ENCODE data around the gene SULF2. TPM values are rescaled to one million over a fixed set of nuclear protein-coding genes. Genes with fewer than 3 reads are reported as not detected.
A peak's percentile ranks its signal among the peaks of the same experiment; 100 is the strongest.

The SULF2 gene
- polyA plus RNA-seq, 4 donors = 10.3 to 40.9 (median 22.4) TPM

DNA sequence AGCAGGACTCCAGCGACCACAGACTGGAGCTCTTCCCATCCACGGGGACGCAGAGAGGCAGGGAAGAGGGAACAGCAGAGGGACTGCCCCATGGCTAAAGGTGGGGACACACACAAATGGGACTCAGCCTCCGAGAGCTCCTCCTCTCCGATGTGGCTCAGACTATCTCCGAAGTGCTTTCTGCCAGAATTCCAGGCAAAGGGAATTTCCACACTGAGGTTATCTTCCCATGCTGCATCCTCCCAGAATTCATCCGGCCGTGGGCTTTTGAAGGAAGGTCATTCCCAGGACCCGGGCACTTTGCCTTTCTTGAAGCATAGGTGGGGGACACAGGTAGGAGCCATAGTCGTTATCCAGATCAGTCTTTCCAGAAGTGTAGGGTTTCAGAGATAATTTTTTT is 67.9 kb downstream of the SULF2 start:
- DNase-seq (no peak), FAIRE-seq (no peak)
- WGBS, 3 donors = 75 to 84% (median 80%) methylated on average over 10 of the region's 10 CpGs
- Histone ChIP-seq H3K4me1 (ENCODE audit: control insufficient read depth in 3 of 3, insufficient read depth in 2 of 3, low read depth in 1 of 3, low read length in 2 of 3) (no peaks in the 10 kb centered on the region), H3K27ac (ENCODE audit: low read depth in 1 of 3, low read length in 2 of 3) (no peak overlapping the region), H3K36me3 (ENCODE audit: control insufficient read depth in 3 of 3, insufficient read depth in 2 of 3, low read depth in 1 of 3, low read length in 3 of 3) (peaks cover 0 to 10% (median 0%) of the 10 kb centered on the region in 3 donors), H3K4me3 (ENCODE audit: low read depth in 1 of 3, low read length in 3 of 3) (no peak overlapping the region), H3K9me3 (ENCODE audit: control insufficient read depth in 2 of 2, insufficient read depth in 1 of 2, low read depth in 1 of 2, low read length in 1 of 2) (no peaks in the 10 kb centered on the region), H3K27me3 (ENCODE audit: control insufficient read depth in 3 of 3, insufficient read depth in 3 of 3, low read length in 3 of 3) (no peaks in the 10 kb centered on the region)

- FAIRE-seq = no peak
- Histone ChIP-seq H3K27me3 (ENCODE audit: control insufficient read depth in 3 of 3, insufficient read depth in 3 of 3, low read length in 3 of 3) (no peaks in the 10 kb centered on the region), H3K36me3 (ENCODE audit: control insufficient read depth in 3 of 3, insufficient read depth in 2 of 3, low read depth in 1 of 3, low read length in 3 of 3) (peaks cover 0 to 11% (median 0%) of the 10 kb centered on the region in 3 donors), H3K4me3 (ENCODE audit: low read depth in 1 of 3, low read length in 3 of 3) (no peak overlapping the region), H3K9me3 (ENCODE audit: control insufficient read depth in 2 of 2, insufficient read depth in 1 of 2, low read depth in 1 of 2, low read length in 1 of 2) (no peaks in the 10 kb centered on the region), H3K27ac (ENCODE audit: low read depth in 1 of 3, low read length in 2 of 3) (no peak overlapping the region), H3K4me1 (ENCODE audit: control insufficient read depth in 3 of 3, insufficient read depth in 2 of 3, low read depth in 1 of 3, low read length in 2 of 3) (peaks cover 0 to 6% (median 0%) of the 10 kb centered on the region in 3 donors)
- 75 to 91% (median 86%) methylated on average over 26 of the region's 26 CpGs for WGBS, 3 donors
- DNase-seq = no peak
Measured at GRCh38 chr20:47713878-47714450, 71.3 kb downstream of the SULF2 start.

DNA sequence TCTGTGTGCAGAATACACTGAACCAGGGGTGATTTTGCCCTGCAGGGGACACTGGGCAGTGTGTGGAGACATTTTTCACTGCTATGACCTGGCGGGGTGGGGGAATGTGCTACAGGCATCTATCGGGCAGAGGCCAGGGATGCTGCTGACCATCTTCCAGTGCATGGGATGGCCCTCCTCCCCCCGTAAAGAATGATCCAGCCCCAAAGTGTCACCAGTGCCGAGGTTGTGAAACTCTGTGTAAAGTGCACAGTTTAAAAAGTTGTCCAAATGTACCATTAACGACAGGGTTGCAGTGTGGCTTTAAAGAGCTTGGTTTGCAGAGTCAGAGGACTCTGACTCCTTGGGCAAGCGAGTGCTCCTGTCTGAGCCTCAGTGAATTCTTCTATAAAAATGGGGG is 72.1 kb downstream of the SULF2 start:
- FAIRE-seq = no peak
- 80 to 85% (median 83%) methylated on average over 6 of the region's 6 CpGs for WGBS, 3 donors
- no peaks in the 10 kb centered on the region for H3K9me3 ChIP-seq (ENCODE audit: control insufficient read depth in 2 of 2, insufficient read depth in 1 of 2, low read depth in 1 of 2, low read length in 1 of 2)
- no peak overlapping the region for H3K27ac ChIP-seq (ENCODE audit: low read depth in 1 of 3, low read length in 2 of 3)
- H3K27me3 ChIP-seq (ENCODE audit: control insufficient read depth in 3 of 3, insufficient read depth in 3 of 3, low read length in 3 of 3) = no peaks in the 10 kb centered on the region
- peaks cover 0 to 6% (median 0%) of the 10 kb centered on the region in 3 donors for H3K4me1 ChIP-seq (ENCODE audit: control insufficient read depth in 3 of 3, insufficient read depth in 2 of 3, low read depth in 1 of 3, low read length in 2 of 3)
- no peak for DNase-seq
- H3K4me3 ChIP-seq (ENCODE audit: low read depth in 1 of 3, low read length in 3 of 3) = no peak overlapping the region
- H3K36me3 ChIP-seq (ENCODE audit: control insufficient read depth in 3 of 3, insufficient read depth in 2 of 3, low read depth in 1 of 3, low read length in 3 of 3) = peaks cover 0 to 11% (median 0%) of the 10 kb centered on the region in 3 donors

DNA sequence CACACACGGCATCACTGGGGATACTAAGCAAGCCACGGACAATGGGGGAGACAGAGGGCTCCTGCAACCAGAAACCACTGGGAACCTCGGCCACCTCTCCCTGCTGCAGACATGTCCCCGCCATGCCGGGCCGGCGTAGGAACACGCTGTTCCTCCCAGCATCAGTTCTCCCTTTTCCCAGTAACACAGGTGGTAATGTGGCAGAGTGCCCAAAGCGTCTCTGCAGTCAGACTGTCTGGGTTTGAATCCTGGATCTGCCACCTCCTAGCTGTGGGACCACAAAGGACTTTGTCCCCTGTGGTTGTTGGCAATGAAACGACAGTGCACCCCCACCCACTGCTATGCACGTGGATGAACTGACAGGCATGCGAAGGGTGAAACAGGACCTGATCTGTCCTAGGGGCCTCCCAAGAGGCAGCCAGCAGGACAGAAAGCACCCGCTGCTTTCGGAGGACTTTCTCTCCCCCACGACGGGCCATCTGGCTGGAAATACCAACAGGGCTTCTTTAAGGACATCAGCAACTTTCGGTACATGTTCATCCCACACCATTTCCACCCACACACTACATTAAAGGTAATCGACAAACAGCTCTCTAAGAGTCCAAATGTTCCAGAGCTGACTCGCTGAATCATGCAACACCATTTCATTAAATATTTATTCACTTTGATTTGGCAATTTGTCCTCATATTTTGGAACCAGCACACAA is 74.1 kb downstream of the SULF2 start:
- FAIRE-seq (no peak), DNase-seq (peak; percentile 61 to 64)
- H3K27ac ChIP-seq (ENCODE audit: low read depth in 1 of 3, low read length in 2 of 3) = no peak overlapping the region
- H3K4me1 ChIP-seq (ENCODE audit: control insufficient read depth in 3 of 3, insufficient read depth in 2 of 3, low read depth in 1 of 3, low read length in 2 of 3) = peaks cover 0 to 6% (median 0%) of the 10 kb centered on the region in 3 donors
- H3K36me3 ChIP-seq (ENCODE audit: control insufficient read depth in 3 of 3, insufficient read depth in 2 of 3, low read depth in 1 of 3, low read length in 3 of 3) = peaks cover 0 to 10% (median 0%) of the 10 kb centered on the region in 3 donors
- H3K9me3 ChIP-seq (ENCODE audit: control insufficient read depth in 2 of 2, insufficient read depth in 1 of 2, low read depth in 1 of 2, low read length in 1 of 2) = no peaks in the 10 kb centered on the region
- H3K27me3 ChIP-seq (ENCODE audit: control insufficient read depth in 3 of 3, insufficient read depth in 3 of 3, low read length in 3 of 3) = no peaks in the 10 kb centered on the region
- no peak overlapping the region for H3K4me3 ChIP-seq (ENCODE audit: low read depth in 1 of 3, low read length in 3 of 3)
- 13 to 55% (median 24%) methylated on average over 19 of the region's 19 CpGs for WGBS, 3 donors

- Histone ChIP-seq H3K9me3 (ENCODE audit: control insufficient read depth in 2 of 2, insufficient read depth in 1 of 2, low read depth in 1 of 2, low read length in 1 of 2) (no peaks in the 10 kb centered on the region), H3K4me1 (ENCODE audit: control insufficient read depth in 3 of 3, insufficient read depth in 2 of 3, low read depth in 1 of 3, low read length in 2 of 3) (peaks cover 0 to 6% (median 0%) of the 10 kb centered on the region in 3 donors), H3K27ac (ENCODE audit: low read depth in 1 of 3, low read length in 2 of 3) (no peak overlapping the region), H3K4me3 (ENCODE audit: low read depth in 1 of 3, low read length in 3 of 3) (no peak overlapping the region), H3K27me3 (ENCODE audit: control insufficient read depth in 3 of 3, insufficient read depth in 3 of 3, low read length in 3 of 3) (no peaks in the 10 kb centered on the region), H3K36me3 (ENCODE audit: control insufficient read depth in 3 of 3, insufficient read depth in 2 of 3, low read depth in 1 of 3, low read length in 3 of 3) (peaks cover 0 to 10% (median 0%) of the 10 kb centered on the region in 3 donors)
- 55 to 61% (median 60%) methylated on average over 10 of the region's 10 CpGs for WGBS, 3 donors
- no peak for DNase-seq
- FAIRE-seq = no peak
Measured at GRCh38 chr20:47710665-47711045, 74.6 kb downstream of the SULF2 start.

GRCh38 chr20:47708953-47709833 is 76.1 kb downstream of the SULF2 start:
- Histone ChIP-seq H3K4me1 (ENCODE audit: control insufficient read depth in 3 of 3, insufficient read depth in 2 of 3, low read depth in 1 of 3, low read length in 2 of 3) (peaks cover 0 to 6% (median 0%) of the 10 kb centered on the region in 3 donors), H3K4me3 (ENCODE audit: low read depth in 1 of 3, low read length in 3 of 3) (no peak overlapping the region), H3K27ac (ENCODE audit: low read depth in 1 of 3, low read length in 2 of 3) (no peak overlapping the region), H3K27me3 (ENCODE audit: control insufficient read depth in 3 of 3, insufficient read depth in 3 of 3, low read length in 3 of 3) (no peaks in the 10 kb centered on the region), H3K9me3 (ENCODE audit: control insufficient read depth in 2 of 2, insufficient read depth in 1 of 2, low read depth in 1 of 2, low read length in 1 of 2) (no peaks in the 10 kb centered on the region), H3K36me3 (ENCODE audit: control insufficient read depth in 3 of 3, insufficient read depth in 2 of 3, low read depth in 1 of 3, low read length in 3 of 3) (peaks cover 0 to 11% (median 0%) of the 10 kb centered on the region in 3 donors)
- FAIRE-seq (no peak), DNase-seq (no peak)
- 74 to 82% (median 79%) methylated on average over 10 of the region's 10 CpGs for WGBS, 3 donors

- Histone ChIP-seq H3K9me3 (ENCODE audit: control insufficient read depth in 2 of 2, insufficient read depth in 1 of 2, low read depth in 1 of 2, low read length in 1 of 2) (no peaks in the 10 kb centered on the region), H3K36me3 (ENCODE audit: control insufficient read depth in 3 of 3, insufficient read depth in 2 of 3, low read depth in 1 of 3, low read length in 3 of 3) (peaks cover 0 to 10% (median 0%) of the 10 kb centered on the region in 3 donors), H3K4me1 (ENCODE audit: control insufficient read depth in 3 of 3, insufficient read depth in 2 of 3, low read depth in 1 of 3, low read length in 2 of 3) (peaks cover 0 to 6% (median 0%) of the 10 kb centered on the region in 3 donors), H3K4me3 (ENCODE audit: low read depth in 1 of 3, low read length in 3 of 3) (no peak overlapping the region), H3K27ac (ENCODE audit: low read depth in 1 of 3, low read length in 2 of 3) (no peak overlapping the region), H3K27me3 (ENCODE audit: control insufficient read depth in 3 of 3, insufficient read depth in 3 of 3, low read length in 3 of 3) (no peaks in the 10 kb centered on the region)
- WGBS, 3 donors = 72 to 82% (median 80%) methylated on average over 10 of the region's 10 CpGs
- DNase-seq = no peak
- FAIRE-seq = no peak
Measured at GRCh38 chr20:47708140-47708807, 77.0 kb downstream of the SULF2 start.

DNA sequence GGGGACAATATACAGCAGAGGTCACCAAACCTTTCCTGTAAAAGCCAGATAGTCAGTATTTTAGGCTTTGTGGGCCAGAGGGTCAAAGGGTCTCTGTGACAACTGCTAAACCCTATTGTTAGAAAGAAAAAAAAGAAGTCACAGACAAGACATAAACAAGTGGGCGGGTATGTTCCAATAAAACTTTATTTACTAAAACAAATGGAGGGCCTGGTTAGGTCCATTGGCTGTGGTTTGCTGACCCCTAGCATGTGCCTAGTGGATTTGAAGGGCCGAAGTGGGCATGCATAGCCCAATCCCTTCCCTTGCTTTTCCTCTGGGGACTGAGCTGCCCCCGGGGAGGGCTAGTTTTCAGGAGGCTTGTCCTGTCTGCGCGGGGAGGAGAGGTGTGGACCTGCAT is 78.9 kb downstream of the SULF2 start:
- DNase-seq (no peak), FAIRE-seq (no peak)
- Histone ChIP-seq H3K27me3 (ENCODE audit: control insufficient read depth in 3 of 3, insufficient read depth in 3 of 3, low read length in 3 of 3) (no peaks in the 10 kb centered on the region), H3K4me1 (ENCODE audit: control insufficient read depth in 3 of 3, insufficient read depth in 2 of 3, low read depth in 1 of 3, low read length in 2 of 3) (peaks cover 0 to 5% (median 0%) of the 10 kb centered on the region in 3 donors), H3K27ac (ENCODE audit: low read depth in 1 of 3, low read length in 2 of 3) (no peak overlapping the region), H3K4me3 (ENCODE audit: low read depth in 1 of 3, low read length in 3 of 3) (no peak overlapping the region), H3K9me3 (ENCODE audit: control insufficient read depth in 2 of 2, insufficient read depth in 1 of 2, low read depth in 1 of 2, low read length in 1 of 2) (no peaks in the 10 kb centered on the region), H3K36me3 (ENCODE audit: control insufficient read depth in 3 of 3, insufficient read depth in 2 of 3, low read depth in 1 of 3, low read length in 3 of 3) (peaks cover 0 to 20% (median 0%) of the 10 kb centered on the region in 3 donors)
- WGBS, 3 donors = 85 to 93% (median 87%) methylated on average over 5 of the region's 5 CpGs
